ENCODE results near the gene FRY.

- TF ChIP-seq TAF1 (IDR thresholded peaks at IDR 0.05; ENCODE audit: low read depth) (no peak), YY1 (IDR thresholded peaks at IDR 0.05; ENCODE audit: low read depth) (no peak), EP300 (IDR thresholded peaks at IDR 0.05; ENCODE audit: borderline replicate concordance) (no peak), RAD21 (IDR thresholded peaks at IDR 0.05; ENCODE audit: low read depth) (no peak), TCF12 (IDR thresholded peaks at IDR 0.05; ENCODE audit: low read depth) (no peak), TEAD4 (IDR thresholded peaks at IDR 0.05) (no peak), NFIC (IDR thresholded peaks at IDR 0.05) (no peak), REST (IDR thresholded peaks at IDR 0.05; ENCODE audit: low read depth) (no peak), CREB1 (IDR thresholded peaks at IDR 0.05; ENCODE audit: low read depth) (no peak), EGR1 (IDR thresholded peaks at IDR 0.05) (no peak), CEBPB (IDR thresholded peaks at IDR 0.05) (no peak), ZBTB7A (IDR thresholded peaks at IDR 0.05; ENCODE audit: low read depth) (no peak), FOXM1 (IDR thresholded peaks at IDR 0.05; ENCODE audit: borderline replicate concordance, low read depth) (no peak), USF1 (IDR thresholded peaks at IDR 0.05) (no peak)
Observed at GRCh38 chr13:32259116-32259515, 227.5 kb downstream of the FRY start.
